Endodermal cell (in vitro differentiated cells): Measurements from ENCODE around the gene TMEM207. TPM values are rescaled to one million over a fixed set of nuclear protein-coding genes. Genes with fewer than 3 reads are reported as not detected.

Source experiments
- DNase-seq: peaks from one replicate; pipeline ENCODE4 v3.0.0-alpha.2; 2017
- H3K27ac ChIP-seq: 2 replicates; pipeline ENCODE4 v1.5.1; 2013; ENCODE audit warnings: mild to moderate bottlenecking, low read depth, low read length, moderate library complexity
- H3K27me3 ChIP-seq: 2 replicates; pipeline ENCODE4 v1.6.1; 2013; ENCODE audit warnings: mild to moderate bottlenecking, low read length, moderate library complexity; ENCODE audit not compliant: insufficient read depth, control insufficient read depth, poor library complexity, severe bottlenecking
- H3K36me3 ChIP-seq: 2 replicates; pipeline ENCODE4 v1.7.0; 2013; ENCODE audit warnings: mild to moderate bottlenecking, low read length, moderate library complexity; ENCODE audit not compliant: control insufficient read depth, insufficient read depth
- H3K4me1 ChIP-seq: one replicate; pipeline ENCODE4 v1.7.0; 2013; ENCODE audit warnings: low read length; ENCODE audit not compliant: control insufficient read depth, insufficient read depth
- H3K4me3 ChIP-seq: 2 replicates; pipeline ENCODE4 v1.5.1; 2013; ENCODE audit warnings: mild to moderate bottlenecking, low read length, moderate library complexity
- H3K9ac ChIP-seq: 2 replicates; pipeline ENCODE4 v1.6.1; 2013; ENCODE audit warnings: mild to moderate bottlenecking, low read length, moderate library complexity; ENCODE audit not compliant: poor library complexity, severe bottlenecking; ENCODE audit errors: extremely low read depth
- H3K9me3 ChIP-seq: 2 replicates; pipeline ENCODE4 v1.6.1; 2013; ENCODE audit warnings: mild to moderate bottlenecking, low read length, moderate library complexity; ENCODE audit not compliant: control insufficient read depth
- H3K27ac Mint-ChIP-seq: 2 replicates; pipeline ENCODE4 v1.8.0; 2020; ENCODE audit warnings: mixed read lengths
- H3K27me3 Mint-ChIP-seq: 2 replicates; pipeline ENCODE4 v1.8.0; 2021; ENCODE audit warnings: mild to moderate bottlenecking, mixed read lengths; ENCODE audit not compliant: insufficient read depth
- H3K36me3 Mint-ChIP-seq: 2 replicates; pipeline ENCODE4 v1.8.0; 2020; ENCODE audit warnings: low read depth, mixed read lengths
- H3K4me1 Mint-ChIP-seq: 2 replicates; pipeline ENCODE4 v1.8.0; 2020; ENCODE audit warnings: mixed read lengths
- H3K4me3 Mint-ChIP-seq: 2 replicates; pipeline ENCODE4 v1.8.0; 2020; ENCODE audit warnings: mild to moderate bottlenecking, moderate library complexity, mixed read lengths
- H3K9me3 Mint-ChIP-seq: 2 replicates; pipeline ENCODE4 v1.8.0; 2020; ENCODE audit warnings: mild to moderate bottlenecking, mixed read lengths
- WGBS, 2 experiments: methylation state at CpG; one replicate each; pipeline versions ENCODE4 v1.1.5 to v1.1.7; 2013; ENCODE audit warnings: missing lambda C conversion rate in 2 of 2, mixed read lengths in 1 of 2; ENCODE audit not compliant: insufficient coverage in 1 of 2, insufficient read length in 1 of 2; 5-methylcytosine and 5-hydroxymethylcytosine counted together
- total RNA-seq, 2 donors: library from RNA; stranded (reverse); fragmentation: NEBNext Ultra II Directional in 1 of 2; extraction: Animal tissue kit (Norgen Biotek cat#: 25700) in 1 of 2; gene quantifications; 2 replicates in 1 of 2; 3 replicates in 1 of 2; pipeline ENCODE4 v1.2.1, GENCODE V29; 2021
- TF ChIP-seq, protein P1 (sequence below): fragments of 200-600 bp; sonication (generic); conservative IDR thresholded peaks from 2 replicates; pipeline ENCODE4 v1.5.0; 2021; ENCODE audit warnings: antibody characterized with exemption, mild to moderate bottlenecking

Gene TMEM207
- total RNA-seq, 2 donors from 2014 or later: not detected

DNA sequence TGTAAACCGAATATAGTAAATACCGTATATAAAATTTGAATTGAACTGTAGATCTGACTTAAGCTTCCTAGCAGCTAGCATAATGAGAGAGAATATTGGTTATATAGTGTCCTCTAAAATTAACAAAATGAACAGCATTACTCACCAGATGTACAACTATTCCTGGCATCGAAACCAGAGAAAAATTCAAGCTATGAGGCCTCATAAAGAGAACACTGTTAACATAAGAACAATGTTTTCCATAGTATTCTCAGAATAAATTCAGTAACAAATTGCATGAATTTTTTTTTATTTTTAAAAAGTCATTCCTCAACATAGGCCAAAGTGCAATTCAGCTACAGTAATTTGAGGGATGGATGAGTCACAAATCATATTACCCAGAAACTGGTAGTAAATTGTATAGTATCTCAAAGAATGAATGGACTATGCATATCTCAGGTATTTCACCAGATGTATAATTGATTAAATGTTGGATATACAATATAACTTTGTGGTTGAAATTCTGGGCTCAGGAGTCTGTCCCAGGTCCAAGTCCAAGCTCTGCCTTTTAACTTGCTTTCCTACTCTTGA, 5.0 kb downstream of the TMEM207 start:
- DNase-seq: no peak

DNA sequence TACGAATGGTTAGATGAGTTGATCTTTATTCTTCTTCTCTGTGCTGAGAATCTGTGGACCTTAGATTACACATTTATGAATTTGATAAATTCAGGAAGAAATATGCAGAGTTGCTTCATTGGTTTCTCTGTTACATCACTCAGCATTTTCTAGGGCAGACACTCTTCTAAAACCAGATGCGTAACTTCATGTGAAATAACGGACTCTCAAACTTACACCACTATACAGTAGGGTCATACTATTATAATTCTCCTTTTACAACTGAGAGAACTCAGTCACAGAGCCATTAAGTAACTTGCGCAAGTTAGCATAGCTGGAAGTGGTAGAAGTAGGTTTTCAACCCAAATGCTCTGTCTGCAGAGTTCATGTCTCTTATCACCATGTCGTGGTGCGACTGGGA, 5.7 kb downstream of the TMEM207 start:
- Histone ChIP-seq H3K4me1 (peaks cover 10% of the 10 kb centered on the region), H3K9ac (no peak overlapping the region), H3K27me3 (no peaks in the 10 kb centered on the region), H3K27ac (no peak overlapping the region), H3K36me3 (no peaks in the 10 kb centered on the region), H3K4me3 (no peak overlapping the region), H3K9me3 (no peaks in the 10 kb centered on the region)
- 96 to 98% methylated on average over 4 to 6 of the region's 6 CpGs for WGBS, 2 experiments
- Mint-ChIP-seq H3K27me3 (no peaks in the 10 kb centered on the region), H3K27ac (no peak overlapping the region), H3K36me3 (no peaks in the 10 kb centered on the region), H3K4me3 (no peak overlapping the region), H3K4me1 (peaks cover 34% of the 10 kb centered on the region), H3K9me3 (no peaks in the 10 kb centered on the region)
- DNase-seq: no peak
- TF ChIP-seq, protein P1, sequence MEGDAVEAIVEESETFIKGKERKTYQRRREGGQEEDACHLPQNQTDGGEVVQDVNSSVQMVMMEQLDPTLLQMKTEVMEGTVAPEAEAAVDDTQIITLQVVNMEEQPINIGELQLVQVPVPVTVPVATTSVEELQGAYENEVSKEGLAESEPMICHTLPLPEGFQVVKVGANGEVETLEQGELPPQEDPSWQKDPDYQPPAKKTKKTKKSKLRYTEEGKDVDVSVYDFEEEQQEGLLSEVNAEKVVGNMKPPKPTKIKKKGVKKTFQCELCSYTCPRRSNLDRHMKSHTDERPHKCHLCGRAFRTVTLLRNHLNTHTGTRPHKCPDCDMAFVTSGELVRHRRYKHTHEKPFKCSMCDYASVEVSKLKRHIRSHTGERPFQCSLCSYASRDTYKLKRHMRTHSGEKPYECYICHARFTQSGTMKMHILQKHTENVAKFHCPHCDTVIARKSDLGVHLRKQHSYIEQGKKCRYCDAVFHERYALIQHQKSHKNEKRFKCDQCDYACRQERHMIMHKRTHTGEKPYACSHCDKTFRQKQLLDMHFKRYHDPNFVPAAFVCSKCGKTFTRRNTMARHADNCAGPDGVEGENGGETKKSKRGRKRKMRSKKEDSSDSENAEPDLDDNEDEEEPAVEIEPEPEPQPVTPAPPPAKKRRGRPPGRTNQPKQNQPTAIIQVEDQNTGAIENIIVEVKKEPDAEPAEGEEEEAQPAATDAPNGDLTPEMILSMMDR: no peak

More for the DNA sequence above, 5.0 kb downstream of the TMEM207 start:
- H3K36me3 Mint-ChIP-seq: no peaks in the 10 kb centered on the region
- no peak overlapping the region for H3K4me3 ChIP-seq
- no peak overlapping the region for H3K4me3 Mint-ChIP-seq
- TF ChIP-seq, protein P1: no peak
- H3K9me3 Mint-ChIP-seq: no peaks in the 10 kb centered on the region
- peaks cover 12% of the 10 kb centered on the region for H3K4me1 ChIP-seq
- no peaks in the 10 kb centered on the region for H3K27me3 ChIP-seq
- no peak overlapping the region for H3K27ac ChIP-seq
- H3K36me3 ChIP-seq: no peaks in the 10 kb centered on the region
- WGBS, 2 experiments: 95 to 96% methylated on average over 2 to 3 of the region's 3 CpGs
- H3K27ac Mint-ChIP-seq: no peak overlapping the region
- H3K4me1 Mint-ChIP-seq: peaks cover 39% of the 10 kb centered on the region
- no peaks in the 10 kb centered on the region for H3K9me3 ChIP-seq
- no peak overlapping the region for H3K9ac ChIP-seq
- no peaks in the 10 kb centered on the region for H3K27me3 Mint-ChIP-seq

DNA sequence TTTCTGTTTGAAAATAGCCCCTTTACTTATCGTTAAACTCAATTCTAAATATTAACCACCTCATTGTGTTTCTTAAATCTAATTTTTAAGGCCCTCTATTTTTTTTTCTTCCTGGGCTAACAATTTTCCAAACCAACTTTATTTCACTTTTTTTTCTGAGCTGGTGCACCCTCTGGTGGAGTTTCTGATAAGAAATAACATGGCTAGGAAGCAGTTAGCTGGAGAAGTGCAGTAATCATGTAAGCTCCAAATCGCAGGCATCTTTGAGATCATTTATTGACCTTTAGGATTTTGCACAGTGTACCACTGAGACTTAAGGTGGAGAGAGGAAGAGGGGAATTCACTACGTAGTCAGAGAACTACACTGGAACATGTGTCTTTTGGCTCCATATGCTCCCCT, 6.4 kb downstream of the TMEM207 start:
- H3K27me3 Mint-ChIP-seq: no peaks in the 10 kb centered on the region
- no peak overlapping the region for H3K9ac ChIP-seq
- H3K4me3 ChIP-seq: no peak overlapping the region
- no peaks in the 10 kb centered on the region for H3K36me3 Mint-ChIP-seq
- H3K27ac Mint-ChIP-seq: no peak overlapping the region
- no peaks in the 10 kb centered on the region for H3K36me3 ChIP-seq
- 79 to 81% methylated on average over 2 to 3 of the region's 3 CpGs for WGBS, 2 experiments
- no peaks in the 10 kb centered on the region for H3K9me3 Mint-ChIP-seq
- H3K27ac ChIP-seq: no peak overlapping the region
- H3K4me3 Mint-ChIP-seq: no peak overlapping the region
- peaks cover 8% of the 10 kb centered on the region for H3K4me1 ChIP-seq
- no peaks in the 10 kb centered on the region for H3K9me3 ChIP-seq
- DNase-seq: no peak
- TF ChIP-seq, protein P1: peak; percentile 70
- no peaks in the 10 kb centered on the region for H3K27me3 ChIP-seq
- peaks cover 27% of the 10 kb centered on the region for H3K4me1 Mint-ChIP-seq
